Fibroblast of lung (primary cell): ENCODE measurements around the gene YIPF3.

Experiments used
- EZH2 ChIP-seq: IDR thresholded peaks from 2 replicates; pipeline ENCODE4 v1.5.1; 2012; ENCODE audit warnings: low read length, control low read depth, mild to moderate bottlenecking; ENCODE audit errors: missing control alignments
- TF ChIP-seq, protein P1 (sequence below), 2 donors: IDR thresholded peaks in 1 of 2; conservative IDR thresholded peaks in 1 of 2; 1 replicate in 1 of 2; 2 replicates in 1 of 2; pipeline ENCODE4 v1.5.1; 2011 to 2012; ENCODE audit warnings: low read length in 2 of 2, control low read depth in 1 of 2, inconsistent platforms in 1 of 2, low read depth in 1 of 2, mild to moderate bottlenecking in 1 of 2

DNA sequence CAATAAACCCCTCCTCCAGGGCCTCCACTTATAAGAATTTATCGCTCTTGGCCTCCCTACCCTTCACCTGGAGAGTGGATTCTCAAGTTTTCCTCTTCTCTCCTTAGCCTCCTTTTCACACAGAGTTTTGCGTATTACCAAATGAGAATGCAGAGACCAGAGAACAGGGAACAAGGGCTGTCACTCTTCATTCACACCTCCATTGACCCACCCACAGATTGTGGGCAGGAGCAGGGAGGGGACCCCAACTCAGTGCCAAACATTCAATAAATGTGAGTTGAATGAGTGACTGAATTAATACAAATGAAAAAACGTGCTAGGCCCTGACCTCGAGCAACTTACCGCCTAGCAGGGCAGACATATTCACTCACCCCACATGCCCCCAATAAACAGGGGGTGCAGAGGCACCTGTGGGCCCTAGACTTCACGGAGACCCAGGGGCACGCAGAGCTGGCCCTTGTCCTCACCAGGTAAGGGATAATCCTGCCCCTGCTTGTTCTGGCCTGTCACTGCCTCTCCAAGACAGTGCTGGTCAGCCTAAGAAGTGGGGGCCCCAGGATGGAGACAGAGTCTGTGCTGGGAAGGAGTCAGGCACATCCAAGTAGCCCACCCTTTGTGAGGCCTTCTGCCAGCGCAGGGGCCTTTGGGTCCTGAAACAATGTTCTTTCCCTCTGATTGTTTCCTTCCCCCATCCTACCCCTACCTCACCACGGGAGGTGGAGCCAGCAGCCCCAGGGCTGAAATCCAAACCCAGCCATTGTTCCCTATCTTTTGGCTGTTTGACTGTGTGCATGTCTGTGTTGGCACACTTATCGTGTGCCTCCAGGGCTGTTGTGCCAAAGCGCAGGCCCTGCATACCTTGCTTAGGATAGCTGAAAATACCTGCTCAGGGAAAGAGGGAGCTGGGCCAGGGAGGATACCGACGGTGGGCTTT is 47.7 kb downstream of the YIPF3 start:
- TF ChIP-seq, protein P1, sequence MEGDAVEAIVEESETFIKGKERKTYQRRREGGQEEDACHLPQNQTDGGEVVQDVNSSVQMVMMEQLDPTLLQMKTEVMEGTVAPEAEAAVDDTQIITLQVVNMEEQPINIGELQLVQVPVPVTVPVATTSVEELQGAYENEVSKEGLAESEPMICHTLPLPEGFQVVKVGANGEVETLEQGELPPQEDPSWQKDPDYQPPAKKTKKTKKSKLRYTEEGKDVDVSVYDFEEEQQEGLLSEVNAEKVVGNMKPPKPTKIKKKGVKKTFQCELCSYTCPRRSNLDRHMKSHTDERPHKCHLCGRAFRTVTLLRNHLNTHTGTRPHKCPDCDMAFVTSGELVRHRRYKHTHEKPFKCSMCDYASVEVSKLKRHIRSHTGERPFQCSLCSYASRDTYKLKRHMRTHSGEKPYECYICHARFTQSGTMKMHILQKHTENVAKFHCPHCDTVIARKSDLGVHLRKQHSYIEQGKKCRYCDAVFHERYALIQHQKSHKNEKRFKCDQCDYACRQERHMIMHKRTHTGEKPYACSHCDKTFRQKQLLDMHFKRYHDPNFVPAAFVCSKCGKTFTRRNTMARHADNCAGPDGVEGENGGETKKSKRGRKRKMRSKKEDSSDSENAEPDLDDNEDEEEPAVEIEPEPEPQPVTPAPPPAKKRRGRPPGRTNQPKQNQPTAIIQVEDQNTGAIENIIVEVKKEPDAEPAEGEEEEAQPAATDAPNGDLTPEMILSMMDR (conservative IDR thresholded peaks at IDR 0.05 in 1 of 2, IDR thresholded peaks at IDR 0.05 in 1 of 2; ENCODE audit: low read depth in 1 of 2, low read length in 2 of 2), result no peak
- no peak for TF ChIP-seq EZH2
